Forelimb muscle (tissue), 1 donor: ENCODE results near the gene NIPAL3. TPM values are rescaled to one million over a fixed set of nuclear protein-coding genes. Genes with fewer than 3 reads are reported as not detected.
"Not testable (repeated sequence)": the region's sequence is repeated elsewhere in the genome, so short reads cannot be mapped to it uniquely, and the experiment has no call there.

Experiments
- DNase-seq: peaks from one replicate; pipeline ENCODE4 v3.0.0-alpha.2; 2013; ENCODE audit warnings: low read depth
- polyA plus RNA-seq: library from polyadenylated mRNA; unstranded; fragments of 120-200 nt; gene quantifications from one replicate; pipeline ENCODE4 v1.2.1, GENCODE V29; 2013; ENCODE audit not compliant: insufficient read length

The NIPAL3 gene
- polyA plus RNA-seq, 1 donor: 4.4 TPM

DNA sequence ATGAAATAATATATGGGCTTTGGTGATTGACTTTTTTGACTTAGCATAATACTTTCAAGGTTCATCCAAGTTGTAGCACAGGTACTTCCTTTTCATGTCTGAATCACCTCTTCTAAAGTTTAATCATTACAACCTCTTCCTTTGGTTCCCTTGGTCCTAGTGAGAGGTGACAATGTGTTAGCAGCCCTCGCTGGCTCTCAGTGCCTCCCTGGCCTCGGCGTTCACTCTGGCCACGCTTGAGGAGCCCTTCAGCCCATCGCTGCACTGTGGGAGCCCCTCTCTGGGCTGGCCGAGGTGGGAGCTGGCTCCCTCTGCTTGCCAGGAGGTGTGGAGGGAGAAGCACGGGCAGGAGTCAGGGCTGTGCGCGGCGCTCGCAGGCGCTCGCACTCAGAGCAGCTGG, 74.1 kb downstream of the NIPAL3 start:
- no peak for DNase-seq

DNA sequence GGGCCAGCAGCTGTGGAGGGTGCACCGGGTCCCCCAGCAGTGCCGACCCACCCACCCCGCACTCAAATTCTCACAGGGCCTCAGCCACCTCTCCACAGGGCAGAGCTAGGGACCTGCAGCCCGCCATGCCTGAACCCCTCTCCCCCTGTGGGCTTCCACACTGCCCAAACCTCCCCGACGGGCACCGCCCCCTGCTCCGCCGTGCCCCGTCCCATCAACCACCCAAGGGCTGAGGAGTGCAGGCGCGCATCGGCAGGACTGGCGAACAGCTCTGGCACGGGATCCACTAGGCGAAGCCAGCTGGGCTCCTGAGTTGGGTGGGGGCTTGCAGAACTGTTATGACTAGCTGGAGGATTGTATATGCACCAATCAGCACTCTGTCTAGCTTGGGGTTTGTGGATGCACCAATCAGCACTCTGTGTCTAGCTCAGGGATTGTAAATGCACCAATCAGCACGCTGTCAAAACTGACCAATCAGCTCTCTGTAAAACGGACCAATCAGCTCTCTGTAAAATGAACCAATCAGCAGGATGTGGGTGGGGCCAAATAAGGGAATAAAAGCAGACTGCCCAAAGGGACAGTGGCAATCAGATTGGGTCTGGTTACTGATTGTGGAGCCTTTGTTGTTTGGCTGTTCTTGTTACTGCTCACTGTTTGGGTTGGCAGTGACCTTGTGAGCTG, 74.6 kb downstream of the NIPAL3 start:
- no peak for DNase-seq

DNA sequence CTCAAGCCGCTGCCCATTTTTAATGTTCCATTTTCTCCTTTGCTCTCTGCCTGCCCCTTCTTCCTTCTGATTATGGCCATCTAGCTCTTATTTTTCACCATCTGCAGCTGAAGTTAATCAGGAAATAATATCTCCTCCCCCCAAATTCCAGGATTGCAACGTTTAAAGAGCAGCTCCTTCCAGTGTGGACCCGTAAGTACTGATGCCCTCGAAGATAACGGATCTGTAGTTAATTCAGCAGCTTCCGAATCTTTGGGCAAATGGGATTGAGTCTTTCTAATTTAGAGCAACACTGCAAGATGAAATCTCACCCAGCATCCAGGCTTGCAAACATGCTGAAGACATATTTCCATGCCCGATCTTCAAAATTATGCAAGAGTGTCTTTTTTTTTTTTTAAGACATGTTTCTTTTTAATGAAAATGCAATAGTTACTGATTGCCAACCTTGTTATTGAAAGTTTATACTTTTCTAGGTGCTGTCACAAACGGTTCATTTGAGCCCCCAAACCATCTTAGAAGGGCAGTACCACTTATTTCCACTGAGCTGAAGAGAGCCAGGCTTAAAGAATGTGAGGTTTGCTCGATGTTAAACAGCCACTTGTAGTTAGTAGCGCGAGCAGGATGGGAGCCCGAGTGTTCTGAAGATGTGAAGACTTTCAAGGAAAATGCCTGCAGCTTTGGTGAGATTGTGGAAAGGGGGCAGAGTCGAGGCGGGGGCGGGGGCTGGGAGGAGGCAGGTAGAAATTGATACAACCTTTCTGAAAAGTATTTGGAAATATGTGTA, 76.2 kb downstream of the NIPAL3 start:
- no peak for DNase-seq

DNA sequence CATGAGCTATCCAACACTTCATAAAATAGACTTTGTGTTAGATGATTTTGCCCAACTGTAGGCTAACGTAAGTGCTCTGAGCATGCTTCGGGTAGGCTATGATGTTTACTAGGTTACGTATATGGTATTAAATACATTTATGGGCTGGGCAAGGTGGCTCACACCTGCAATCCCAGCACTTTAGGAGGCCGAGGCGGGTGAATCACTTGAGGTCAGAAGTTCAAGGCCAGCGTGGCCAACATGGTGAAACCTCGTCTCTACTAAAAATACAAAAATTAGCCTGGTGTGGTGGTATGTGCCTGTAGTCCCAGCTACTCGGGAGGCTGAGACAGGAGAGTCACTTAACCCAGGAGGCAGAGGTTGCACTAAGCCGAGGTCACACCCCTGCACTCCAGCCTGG, 77.3 kb downstream of the NIPAL3 start:
- DNase-seq: not testable (repeated sequence)

DNA sequence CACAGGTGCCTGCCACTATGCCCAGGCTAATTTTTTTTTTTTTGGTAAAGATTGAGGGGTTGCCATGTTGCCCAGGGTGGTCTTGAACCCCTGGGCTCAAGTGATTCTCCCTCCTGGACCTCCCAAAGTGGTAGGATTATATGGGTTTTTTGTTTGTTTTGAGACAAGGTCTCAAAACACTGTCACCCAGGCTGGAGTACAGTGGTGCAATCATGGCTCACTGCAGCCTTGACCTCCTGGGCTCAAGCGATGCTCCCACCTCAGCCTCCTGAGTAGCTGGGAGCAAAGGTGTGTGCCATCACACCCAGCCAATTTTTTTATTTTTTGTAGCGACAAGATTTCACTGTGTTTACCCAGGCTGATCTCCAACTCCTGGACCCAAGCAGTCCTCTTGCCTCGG, 78.2 kb downstream of the NIPAL3 start:
- DNase-seq: no peak

DNA sequence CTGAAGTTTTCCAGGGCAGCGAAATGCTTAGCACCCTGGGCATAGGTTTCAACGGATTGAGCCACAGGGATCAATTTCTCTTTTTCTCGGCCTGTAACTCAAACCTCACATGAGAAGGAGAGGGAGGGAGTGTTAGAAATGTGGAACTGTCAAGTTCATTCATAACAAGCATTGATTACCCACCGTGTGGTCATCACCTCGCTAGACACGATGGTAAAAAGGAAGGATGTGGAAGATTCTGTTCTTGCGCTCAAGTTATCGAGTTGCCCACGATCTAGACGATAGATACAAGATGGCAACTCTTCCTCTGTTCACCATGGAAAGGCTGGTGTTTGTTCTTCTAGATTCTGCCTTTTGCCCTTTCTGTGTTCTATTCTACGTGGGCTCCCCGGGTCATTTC, 83.0 kb downstream of the NIPAL3 start:
- no peak for DNase-seq

DNA sequence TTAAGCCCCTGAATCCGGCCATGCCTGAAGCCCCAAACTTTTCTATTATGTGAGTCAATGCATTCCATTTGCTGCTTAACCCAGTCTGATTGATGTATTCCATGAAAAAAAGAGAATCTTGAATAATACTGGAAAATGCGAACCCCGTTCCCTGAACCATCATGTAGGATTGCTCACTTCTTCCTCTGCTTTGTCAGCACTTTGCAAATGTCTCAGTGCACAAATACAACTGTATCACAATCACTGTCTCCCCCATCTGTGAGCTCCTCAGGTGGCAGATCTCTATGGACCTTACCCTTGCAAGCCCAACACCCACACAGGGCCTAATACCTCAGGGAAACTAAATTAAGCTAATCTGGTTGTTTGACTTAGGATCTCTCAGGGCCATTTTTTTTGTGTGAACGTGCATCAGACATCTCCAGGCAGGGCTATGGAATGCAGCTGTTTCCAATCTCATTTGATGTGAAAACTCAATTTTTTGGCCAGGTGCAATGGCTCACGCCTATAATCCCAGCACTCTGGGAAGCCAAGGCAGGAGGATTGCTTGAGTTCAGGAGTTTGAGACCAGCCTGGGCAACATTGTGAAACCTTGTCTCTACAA, 84.9 kb downstream of the NIPAL3 start:
- no peak for DNase-seq

DNA sequence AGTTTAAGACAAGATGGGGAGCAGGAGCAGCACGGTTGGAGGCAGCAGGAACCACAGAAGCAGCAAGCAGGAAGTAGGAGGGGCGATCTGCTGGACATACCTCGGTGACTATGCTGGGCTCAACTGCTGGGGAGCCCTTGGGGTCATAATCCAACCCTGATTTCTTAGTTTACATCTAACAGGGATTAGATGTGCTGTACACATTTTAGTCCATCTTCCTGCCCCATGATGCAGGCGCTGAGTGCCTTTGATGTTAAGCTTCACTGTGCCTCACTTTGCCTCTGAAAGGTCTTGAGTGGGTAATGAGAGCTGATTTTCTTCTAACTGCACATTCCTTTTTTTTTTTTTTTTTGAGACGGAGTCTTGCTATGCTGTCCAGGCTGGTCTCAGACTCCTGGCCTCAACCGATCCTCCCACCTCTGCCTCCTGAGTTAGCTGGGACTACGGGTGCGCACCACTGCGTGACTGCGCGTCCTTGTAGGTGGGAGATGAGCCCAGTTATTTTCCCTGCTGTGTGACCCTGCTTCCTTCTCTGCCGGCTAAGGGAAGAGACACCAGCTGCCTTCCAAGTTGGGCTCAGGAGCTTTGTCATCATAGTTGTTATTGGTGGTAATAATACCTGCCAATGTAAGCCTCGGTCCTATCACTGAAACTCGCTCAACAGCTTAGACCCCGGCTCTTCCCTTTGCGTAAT, 85.9 kb downstream of the NIPAL3 start:
- DNase-seq: no peak

DNA sequence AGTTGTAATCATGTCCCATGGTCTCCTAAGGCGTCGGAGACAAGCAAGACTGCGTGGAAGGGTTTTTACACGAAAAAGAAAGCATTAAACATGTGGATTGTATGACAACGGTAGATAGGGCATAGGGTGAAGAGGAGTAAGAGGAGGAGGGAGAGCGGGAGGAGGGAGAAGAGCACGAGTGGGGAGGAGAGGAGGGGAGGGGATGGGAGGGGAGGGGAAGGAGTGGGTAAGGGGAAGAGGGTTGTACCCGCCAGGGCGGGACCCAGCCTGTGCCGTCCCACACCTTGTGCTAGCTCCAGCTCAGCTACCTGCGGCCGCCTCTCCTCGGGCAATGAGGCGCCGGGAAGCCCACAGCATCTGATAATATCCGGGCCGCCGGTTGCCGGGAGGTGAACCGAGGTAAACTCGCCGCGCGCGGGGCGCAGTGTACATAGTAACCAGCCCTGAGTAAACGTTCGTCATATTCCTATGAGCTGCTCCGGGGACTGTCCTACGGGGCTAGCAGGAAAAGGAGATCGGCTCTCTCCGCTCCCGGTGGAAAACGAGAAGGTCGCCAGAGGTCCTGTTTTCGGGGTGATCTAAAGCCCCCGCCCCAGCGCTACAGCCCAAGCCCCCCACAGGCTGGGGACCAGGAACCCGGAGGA, 86.6 kb downstream of the NIPAL3 start:
- DNase-seq: no peak

DNA sequence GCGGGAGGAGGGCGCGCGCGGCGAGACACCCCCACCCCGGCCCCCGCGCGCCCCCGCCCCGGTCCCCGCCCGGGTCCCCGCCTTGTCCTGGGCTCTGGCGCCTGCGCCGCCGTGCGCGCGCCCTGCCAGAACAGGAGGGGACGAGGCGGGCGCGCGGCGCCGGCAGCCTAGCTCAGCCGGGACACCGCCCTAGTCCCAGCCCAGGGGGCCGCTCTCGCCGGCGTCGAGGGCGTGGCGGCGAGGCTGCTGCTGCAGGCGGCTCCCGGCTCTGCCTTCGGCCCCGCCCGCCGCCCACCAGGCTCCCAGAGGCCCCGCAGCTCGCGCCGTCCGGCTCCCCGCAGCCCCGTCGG, 87.1 kb downstream of the NIPAL3 start, which contains the start of gene RCAN3:
RCAN3 (plus strand) TSS at position 128 of the 350 bp plus-strand sequence. CDS start 11,537 bp downstream, outside the sequence.
- DNase-seq: peak; percentile 52

DNA sequence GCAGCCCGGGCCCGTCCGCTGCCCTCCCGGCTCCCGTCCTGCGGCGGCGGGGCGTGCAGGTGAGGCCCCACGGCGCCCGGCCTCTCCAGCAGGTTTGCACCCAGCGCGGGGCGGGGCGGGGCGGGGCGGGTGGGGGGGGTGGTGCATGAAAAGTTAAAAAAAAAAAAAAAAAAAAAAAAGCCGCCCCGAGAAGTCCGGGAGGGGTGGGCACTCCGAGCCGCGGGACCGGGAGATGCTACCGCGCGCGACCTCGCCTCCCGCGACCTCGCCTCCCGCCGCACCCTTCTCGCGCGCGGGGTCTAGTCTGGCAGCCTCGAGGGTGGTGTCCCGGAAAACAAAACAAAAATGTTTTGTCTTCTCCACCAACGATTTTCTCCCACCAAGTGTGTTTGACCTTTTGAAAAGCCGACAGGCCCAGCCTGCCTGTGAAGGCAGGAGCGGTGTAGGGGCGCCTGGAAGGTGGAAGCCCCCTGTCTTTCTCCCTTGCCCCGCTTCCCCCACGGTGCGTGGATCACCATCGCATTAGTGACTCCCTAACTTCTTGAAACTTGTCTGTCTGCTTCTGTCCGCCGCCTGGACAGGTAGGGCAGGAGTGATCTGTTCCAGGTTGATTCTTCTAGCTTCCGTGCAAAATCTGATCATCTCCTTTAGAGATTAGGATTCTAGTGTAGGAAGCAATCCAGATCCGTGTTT, 87.6 kb downstream of the NIPAL3 start:
- DNase-seq: no peak

DNA sequence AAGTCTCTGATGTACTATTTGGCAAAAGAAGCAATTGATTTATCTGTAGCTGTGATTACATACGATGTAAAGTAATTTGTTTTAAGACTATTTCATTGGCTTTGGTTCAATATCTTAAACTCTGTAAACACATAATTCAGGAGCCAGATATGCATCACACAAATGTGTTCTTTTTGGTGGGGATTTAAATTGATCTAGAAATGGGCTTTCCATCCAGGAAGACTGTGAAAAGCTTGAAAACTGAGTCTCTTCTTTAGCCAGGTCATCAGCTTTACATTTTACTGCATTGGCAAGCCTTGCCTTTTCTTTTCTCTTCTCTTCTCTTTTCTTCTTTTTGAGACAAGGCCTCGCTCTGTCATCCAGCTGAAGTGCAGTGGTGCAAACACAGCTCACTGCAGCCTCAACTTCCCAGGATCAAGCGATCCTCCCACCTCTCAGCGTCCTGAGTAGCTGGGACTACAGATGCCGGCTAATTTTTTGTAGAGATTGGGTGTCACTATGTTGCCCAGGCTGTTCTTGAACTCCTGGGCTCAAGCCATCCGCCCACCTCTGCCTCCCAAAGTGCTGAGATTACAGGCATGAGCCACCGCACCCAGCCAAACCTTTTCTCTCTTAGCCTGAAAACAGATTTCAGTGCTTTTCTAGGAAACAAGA, 88.4 kb downstream of the NIPAL3 start:
- DNase-seq: no peak

DNA sequence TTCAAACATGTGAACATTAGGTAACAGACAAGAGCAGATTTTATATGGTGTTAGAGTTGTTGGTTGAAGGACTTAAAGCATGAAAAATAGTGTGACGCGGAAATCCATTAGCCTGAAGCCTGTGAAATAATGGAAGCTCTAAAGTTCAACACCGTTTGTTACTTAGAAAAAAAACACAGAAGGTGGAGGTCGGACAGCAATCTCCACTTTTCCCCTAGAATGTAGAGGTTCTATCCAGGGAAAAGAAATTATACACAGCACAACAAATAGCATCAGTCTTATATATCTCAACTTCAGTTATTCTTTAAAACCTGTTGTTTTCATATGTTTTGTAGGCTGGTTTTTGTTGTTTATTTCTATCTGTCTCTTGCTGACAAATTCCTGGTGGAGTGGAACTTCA, 89.0 kb downstream of the NIPAL3 start:
- DNase-seq: no peak

DNA sequence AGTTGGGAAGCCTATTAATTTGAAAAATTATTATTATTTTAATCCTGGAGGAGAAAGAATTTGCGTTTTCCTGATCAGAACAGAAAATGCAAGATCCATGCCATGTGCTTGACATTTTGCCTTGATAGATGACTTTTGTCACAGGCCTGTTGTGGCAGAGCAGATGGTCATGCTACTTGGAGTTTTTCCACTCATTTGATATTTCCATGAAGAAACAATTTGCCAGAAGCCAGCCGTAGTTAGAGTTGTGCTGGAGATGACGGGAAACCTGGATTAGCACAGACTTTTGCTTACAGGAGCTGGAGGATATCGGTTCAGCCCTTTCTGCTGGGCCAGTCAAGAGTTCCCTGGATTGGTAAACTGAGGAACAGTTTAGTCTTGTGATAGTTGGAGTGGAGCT, 90.2 kb downstream of the NIPAL3 start:
- DNase-seq: no peak

DNA sequence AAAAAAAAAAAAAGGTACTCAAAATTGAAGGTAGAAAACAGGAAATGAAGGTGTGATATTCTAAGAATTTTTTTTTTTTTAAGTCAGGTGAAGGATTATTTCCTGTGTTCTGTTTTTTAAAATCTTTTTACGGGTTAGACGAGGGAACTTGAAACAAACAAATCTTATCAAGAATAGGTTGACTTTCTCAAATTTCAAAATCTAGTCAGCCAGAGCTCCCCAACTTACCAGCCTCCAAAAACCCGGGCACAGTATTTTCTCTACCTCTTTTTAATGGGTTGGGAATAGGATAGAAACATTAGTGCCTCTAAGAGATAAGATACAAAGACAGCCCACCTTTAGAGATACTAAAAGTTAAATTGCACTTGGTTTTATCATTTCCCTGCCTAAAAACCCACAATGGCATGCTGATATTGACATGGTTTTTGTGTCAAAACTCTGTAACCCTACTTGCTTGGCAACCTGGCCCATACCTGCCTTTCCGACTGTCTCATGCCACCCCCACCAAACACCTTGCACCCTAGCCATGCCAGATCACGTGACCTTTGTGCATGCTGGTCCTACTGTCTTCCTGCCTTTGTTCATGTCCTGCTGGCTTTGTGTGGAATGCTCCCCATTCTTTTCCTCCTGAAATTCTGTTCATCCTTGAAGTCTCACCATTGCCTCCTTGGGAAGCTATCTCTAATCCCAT, 91.2 kb downstream of the NIPAL3 start:
- DNase-seq: no peak

DNA sequence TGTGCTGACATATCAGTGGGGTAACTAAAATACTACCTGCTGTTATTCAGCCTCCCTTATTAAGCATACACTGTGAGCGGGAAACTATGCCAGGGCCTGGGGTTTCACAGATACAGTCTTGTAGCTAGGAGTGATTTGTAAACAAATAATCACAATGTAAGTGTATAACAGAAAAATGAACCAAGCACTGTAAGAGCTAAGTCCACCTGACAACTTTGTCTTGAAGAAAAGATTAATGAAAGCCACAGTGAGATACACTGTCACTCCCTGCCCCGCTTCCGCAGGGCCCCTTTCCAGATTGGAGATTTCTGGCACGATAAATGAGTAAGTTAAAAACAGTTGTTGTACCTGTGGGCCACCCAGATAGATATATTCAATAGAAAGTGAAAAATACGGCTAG, 91.8 kb downstream of the NIPAL3 start:
- no peak for DNase-seq

DNA sequence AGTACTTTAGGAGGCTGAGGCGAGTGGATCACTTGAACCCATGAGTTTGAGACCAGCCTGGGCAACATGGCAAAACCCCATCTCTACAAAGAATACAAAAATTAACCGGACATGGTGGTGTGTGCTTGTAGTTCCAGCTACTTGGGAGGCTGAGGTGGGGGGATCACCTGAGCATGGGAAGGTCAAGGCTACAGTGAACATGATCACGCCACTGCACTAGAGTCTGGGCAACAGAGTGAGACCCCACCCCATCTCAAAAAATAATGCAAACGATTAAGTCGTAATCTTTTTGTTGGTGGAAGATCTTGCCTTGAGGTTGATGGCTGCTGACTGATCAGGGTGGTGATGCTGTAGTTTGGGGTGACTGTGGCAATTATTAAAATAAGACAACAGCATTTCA, 93.3 kb downstream of the NIPAL3 start:
- no peak for DNase-seq

DNA sequence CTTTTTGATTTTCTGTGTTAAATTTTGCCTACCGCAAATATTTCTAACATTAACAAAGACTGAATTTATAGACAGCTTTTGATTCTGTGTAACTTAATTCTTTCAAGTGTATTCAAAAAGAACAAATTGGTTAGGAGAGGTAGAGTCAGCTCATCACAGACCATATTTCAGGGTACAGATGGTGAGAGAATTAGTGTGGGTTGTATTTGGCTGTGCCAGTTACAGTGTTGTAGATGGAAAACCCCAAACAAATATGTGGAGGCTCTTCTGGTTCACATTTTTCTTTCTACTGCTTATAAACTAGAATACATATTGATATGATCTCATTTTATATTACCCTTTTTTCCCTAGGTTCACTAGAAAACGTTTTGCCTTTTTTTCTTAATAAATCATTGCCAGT, 98.1 kb downstream of the NIPAL3 start:
- no peak for DNase-seq

DNA sequence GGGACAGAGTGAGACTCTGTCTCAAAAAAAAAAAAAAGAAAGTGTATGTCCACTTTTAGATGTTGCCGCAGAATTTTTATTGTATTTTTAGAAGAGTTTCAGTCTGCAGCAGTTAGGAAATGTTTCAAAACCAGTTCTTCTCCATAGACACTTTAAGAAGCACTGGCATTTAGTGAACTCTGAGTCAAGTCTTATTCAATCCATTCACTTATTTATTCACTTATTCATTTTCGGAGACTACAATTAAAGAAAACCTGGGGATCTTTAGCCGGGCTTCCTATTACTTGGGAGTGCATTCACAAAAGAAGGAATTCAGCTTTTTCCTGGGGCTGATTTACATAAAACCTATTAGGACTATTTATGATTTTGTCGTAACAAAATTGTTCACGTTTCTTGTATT, 99.3 kb downstream of the NIPAL3 start:
- DNase-seq: no peak

DNA sequence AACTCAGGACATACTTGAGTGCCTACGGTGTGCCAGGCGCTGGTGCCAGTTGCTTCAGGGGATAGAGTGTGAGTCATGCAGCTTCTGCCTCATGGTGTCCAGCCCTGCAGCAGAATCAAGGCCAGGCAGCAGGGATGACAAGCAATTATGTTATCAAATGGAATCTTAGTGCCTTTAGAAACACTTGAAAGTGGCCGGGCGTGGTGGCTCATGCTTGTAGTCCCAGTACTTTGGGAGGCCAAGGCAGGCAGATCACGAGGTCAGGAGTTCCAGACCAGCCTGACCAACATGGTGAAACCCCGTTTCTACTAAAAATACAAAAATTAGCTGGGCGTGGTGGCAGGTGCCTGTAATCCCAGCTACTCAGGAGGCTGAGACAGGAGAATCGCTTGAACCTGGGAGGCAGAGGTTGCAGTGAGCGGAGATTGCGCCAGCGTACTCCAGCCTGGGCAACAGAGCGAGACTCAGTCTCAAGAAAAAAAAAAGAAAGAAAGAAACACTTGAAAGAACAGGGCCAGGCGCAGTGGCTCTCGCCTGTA, 100.1 kb downstream of the NIPAL3 start:
- not testable (repeated sequence) for DNase-seq
